GM12874 (cell line): ENCODE measurements around the gene ADAMTSL1.

Experiments used
- TF ChIP-seq, protein P1 (sequence below): IDR thresholded peaks from 2 replicates; pipeline ENCODE4 v1.5.1; 2011; ENCODE audit warnings: low read depth, mild to moderate bottlenecking, control low read depth, low read length, moderate library complexity; ENCODE audit not compliant: insufficient read depth

The ADAMTSL1 gene

DNA sequence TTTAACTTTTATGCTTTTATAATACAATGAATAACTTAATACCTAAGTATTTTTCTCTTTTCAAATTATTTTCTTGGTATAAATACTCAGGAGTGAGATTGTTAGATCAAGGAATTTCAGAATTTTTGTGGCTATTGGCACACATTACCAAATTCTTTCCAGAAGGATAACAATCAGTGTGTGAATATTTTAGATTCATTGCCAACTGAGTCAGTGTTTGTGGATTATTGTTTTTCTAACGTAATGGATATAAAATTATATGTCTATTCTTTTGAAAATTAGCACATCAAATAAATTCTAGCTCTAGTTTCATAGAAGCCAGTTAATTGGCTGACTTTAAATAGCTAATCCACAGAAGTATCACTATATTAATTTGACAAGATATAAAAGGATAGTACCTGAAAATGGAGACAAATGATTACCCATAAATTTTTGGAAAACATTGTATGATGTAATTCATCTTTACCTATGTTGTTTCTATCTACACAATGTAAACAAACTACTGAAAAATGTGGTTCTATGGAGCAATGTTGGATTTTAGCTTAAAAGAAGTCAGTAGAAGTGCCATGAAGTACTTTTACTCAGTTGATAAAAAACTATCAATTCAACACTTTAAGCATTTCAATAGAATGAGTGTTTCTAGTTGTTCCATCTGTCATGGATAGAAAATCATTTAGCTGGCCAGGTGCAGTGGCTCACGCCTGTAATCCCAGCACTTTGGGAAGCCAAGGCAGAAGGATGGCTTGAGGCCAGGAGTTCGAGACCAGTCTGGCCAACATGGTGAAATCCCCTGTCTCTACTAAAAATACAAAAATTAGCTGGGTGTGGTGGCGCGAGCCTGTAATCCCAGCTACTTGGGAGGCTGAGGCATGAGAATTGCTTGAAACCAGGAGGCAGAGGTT, 185.1 kb downstream of the ADAMTSL1 start:
- TF ChIP-seq, protein P1, sequence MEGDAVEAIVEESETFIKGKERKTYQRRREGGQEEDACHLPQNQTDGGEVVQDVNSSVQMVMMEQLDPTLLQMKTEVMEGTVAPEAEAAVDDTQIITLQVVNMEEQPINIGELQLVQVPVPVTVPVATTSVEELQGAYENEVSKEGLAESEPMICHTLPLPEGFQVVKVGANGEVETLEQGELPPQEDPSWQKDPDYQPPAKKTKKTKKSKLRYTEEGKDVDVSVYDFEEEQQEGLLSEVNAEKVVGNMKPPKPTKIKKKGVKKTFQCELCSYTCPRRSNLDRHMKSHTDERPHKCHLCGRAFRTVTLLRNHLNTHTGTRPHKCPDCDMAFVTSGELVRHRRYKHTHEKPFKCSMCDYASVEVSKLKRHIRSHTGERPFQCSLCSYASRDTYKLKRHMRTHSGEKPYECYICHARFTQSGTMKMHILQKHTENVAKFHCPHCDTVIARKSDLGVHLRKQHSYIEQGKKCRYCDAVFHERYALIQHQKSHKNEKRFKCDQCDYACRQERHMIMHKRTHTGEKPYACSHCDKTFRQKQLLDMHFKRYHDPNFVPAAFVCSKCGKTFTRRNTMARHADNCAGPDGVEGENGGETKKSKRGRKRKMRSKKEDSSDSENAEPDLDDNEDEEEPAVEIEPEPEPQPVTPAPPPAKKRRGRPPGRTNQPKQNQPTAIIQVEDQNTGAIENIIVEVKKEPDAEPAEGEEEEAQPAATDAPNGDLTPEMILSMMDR: no peak

DNA sequence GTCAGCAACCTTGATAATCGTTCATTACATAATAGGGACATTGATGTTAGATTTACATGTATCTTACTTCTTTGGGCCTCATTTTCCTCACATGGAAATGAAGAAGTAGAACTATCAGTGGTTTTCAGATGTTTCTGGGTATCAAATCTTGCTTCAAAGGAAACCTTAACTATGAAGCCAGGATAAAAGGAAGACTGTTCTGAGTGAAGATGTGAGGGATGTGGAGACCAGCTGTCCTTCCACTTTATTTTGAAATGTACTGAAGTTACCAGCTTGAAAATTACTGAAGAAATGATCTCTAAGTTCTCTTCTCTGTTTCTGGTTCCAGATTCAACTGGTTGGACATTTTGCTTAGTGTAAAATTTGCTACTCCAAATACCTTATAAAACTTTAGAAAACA, 186.0 kb downstream of the ADAMTSL1 start:
- TF ChIP-seq, protein P1: no peak

DNA sequence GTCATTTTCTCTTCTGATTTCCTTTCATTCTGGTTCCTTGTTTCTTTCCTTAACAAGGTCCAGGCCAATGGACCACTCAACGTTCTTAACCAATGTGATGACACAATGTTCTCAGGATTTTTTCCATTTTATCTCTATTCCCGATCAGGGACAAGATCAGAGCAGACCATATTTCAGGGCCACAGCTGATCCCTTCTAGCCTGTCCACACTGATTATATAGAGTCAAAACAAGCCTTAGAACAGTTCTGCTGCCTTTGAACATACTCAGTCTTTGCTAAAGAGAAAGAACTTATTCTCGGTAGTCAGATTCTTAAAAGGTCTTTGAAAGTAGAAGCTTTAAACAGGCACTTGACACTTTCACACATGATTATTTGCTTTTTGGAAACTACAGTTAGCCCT, 188.4 kb downstream of the ADAMTSL1 start:
- TF ChIP-seq, protein P1: no peak

DNA sequence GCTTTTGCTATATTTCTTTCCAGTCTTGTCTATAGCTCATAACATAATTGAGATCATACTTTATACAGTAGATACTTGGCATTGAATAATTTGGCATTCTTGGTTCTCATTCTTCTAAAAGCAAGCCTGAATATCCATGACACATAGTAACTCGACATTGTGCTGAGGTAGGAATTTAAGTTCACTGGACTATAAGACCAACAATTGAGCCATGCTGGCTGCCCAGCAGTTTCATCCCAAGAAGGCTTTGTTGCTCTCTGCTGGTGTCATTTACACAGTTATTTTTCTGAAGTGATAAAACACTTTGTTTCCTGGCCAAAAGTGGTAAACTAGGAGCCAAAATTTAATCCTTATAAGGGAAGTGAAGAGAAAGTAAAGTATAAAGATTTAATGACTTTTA, 192.0 kb downstream of the ADAMTSL1 start:
- TF ChIP-seq, protein P1: no peak

DNA sequence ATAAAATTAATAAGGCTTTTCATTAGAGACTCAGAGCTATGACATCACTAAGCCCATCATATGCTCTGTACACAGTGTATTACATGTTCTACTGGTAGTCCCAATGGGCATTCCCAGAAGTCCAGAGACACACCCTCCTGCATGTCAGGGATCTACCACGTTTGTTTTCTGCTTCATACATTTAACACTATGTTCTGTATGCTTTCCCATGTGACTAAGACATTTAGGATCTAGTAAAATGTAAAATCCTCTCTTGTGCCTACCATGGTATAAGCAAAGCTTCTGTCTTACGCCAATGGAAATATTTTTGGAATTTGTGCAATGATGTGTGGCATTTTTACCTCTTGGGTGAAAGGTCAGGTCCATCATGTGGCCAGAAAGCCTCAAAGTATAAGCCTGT, 192.4 kb downstream of the ADAMTSL1 start:
- TF ChIP-seq, protein P1: no peak

DNA sequence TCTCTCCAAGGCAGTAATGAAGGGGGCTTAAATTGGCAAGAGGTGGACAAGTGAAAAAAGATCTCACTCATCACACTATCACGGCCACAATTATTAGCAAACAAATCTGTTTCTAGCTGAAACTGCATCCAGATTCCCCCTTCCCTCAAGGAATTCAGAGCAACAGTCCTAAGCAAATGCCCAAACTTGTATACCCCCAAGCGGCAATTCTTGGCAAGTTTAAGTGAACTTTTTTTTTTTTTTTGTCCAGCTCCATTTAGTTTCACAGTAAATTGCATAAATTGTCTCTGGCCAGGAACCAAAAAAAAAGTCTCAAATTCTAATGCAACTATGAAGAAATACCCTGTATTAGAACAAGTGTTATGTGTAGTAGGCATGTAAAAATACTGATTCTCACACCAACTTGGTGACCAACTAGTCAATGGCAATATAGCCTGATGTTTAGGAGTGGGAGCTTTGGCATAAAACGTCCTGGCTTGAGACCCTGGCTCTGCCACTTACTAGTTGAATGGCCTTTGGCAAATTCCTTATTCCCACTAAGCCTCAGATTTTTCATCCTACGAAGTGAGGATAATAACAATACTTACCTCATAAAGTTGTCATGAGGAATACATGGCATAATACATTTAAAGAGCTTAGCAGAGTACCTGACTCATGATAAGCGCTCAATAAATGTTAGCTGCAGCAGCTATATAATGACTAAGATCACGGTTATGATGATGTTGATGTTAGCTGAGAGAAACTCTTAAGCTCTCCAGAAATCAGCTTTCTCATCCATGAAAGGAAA, 193.2 kb downstream of the ADAMTSL1 start:
- TF ChIP-seq, protein P1: no peak

DNA sequence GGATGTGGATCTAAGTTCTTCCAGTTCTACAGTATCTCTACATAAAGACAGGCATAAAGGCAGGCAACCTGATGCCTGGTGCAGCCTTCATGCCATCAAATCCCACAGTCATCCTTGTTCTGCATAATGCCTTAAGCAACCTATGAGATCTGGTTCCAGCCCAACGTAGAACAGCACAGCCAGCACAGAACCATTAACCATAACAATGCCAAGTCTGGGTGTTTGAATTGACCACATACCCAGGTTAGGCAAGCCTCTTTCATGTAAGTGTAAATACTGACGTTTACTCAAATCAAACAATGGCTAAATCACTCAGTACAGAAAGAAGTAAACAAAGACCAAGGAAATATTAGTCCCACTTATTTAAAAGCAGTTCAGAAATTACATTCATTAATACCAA, 195.0 kb downstream of the ADAMTSL1 start:
- TF ChIP-seq, protein P1: no peak
